Fibroblast of skin of scalp (primary cell): ENCODE results near the gene FAM221A. TPM values are rescaled to one million over a fixed set of nuclear protein-coding genes. Genes with fewer than 3 reads are reported as not detected.
A peak's percentile ranks its signal among the peaks of the same experiment; 100 is the strongest.
"Not testable (repeated sequence)": the region's sequence is repeated elsewhere in the genome, so short reads cannot be mapped to it uniquely, and the experiment has no call there.

Experiments used
- DNase-seq: peaks from one replicate; pipeline ENCODE4 v3.0.0-alpha.2; 2013
- polyA plus RNA-seq, 2 experiments: library from polyadenylated mRNA; unstranded; fragments of 120-200 nt; gene quantifications; one replicate each; pipeline ENCODE4 v1.2.1, GENCODE V29; 2013; ENCODE audit not compliant: insufficient read length in 2 of 2

FAM221A gene
- polyA plus RNA-seq (2013, experiment 1 of 2; ENCODE audit: insufficient read length) = 1.8 TPM
- 1.7 TPM for polyA plus RNA-seq (2013, experiment 2 of 2; ENCODE audit: insufficient read length)

- DNase-seq = peak; percentile 76
These were observed at the start of gene FAM221A for GRCh38 chr7:23679898-23680413. Gene FAM221A (plus strand): TSS chr7:23680199. CDS start chr7:23680219, 20 bp downstream.

- no peak for DNase-seq
These were observed 46.6 kb upstream of the FAM221A start for GRCh38 chr7:23633417-23633816.

- no peak for DNase-seq
These were observed 34.2 kb upstream of the FAM221A start for GRCh38 chr7:23645822-23646221.

GRCh38 chr7:23653942-23654341 is 26.1 kb upstream of the FAM221A start:
- DNase-seq = no peak

- DNase-seq = peak; percentile 12
These were observed 25.5 kb upstream of the FAM221A start for GRCh38 chr7:23654508-23654907.

GRCh38 chr7:23655433-23655832 is 24.6 kb upstream of the FAM221A start:
- DNase-seq = no peak

- no peak for DNase-seq
These were observed 21.1 kb upstream of the FAM221A start for GRCh38 chr7:23658831-23659427.

- DNase-seq = no peak
These were observed 18.6 kb upstream of the FAM221A start for GRCh38 chr7:23661385-23661784.

- DNase-seq = peak; percentile 63
These were observed 17.6 kb upstream of the FAM221A start for GRCh38 chr7:23662124-23662983.

- DNase-seq = no peak
These were observed 17.1 kb upstream of the FAM221A start for GRCh38 chr7:23662984-23663313.

GRCh38 chr7:23664122-23664521 is 15.9 kb upstream of the FAM221A start:
- no peak for DNase-seq

- no peak for DNase-seq
These were observed 8.0 kb upstream of the FAM221A start for GRCh38 chr7:23672033-23672432.

GRCh38 chr7:23680414-23681405 is 711 bp downstream of the FAM221A start:
- peak; percentile 38 for DNase-seq

GRCh38 chr7:23684041-23684440 is 4.0 kb downstream of the FAM221A start:
- DNase-seq = not testable (repeated sequence)

GRCh38 chr7:23685731-23686130 is 5.7 kb downstream of the FAM221A start:
- no peak for DNase-seq

- peak; percentile 18 for DNase-seq
These were observed 7.0 kb downstream of the FAM221A start for GRCh38 chr7:23687011-23687410.

- DNase-seq = no peak
These were observed 9.2 kb downstream of the FAM221A start for GRCh38 chr7:23689165-23689564.

GRCh38 chr7:23691320-23691719 is 11.3 kb downstream of the FAM221A start:
- DNase-seq = peak; percentile 39

GRCh38 chr7:23693224-23693623 is 13.2 kb downstream of the FAM221A start:
- no peak for DNase-seq

- DNase-seq = peak; percentile 61
These were observed 17.0 kb downstream of the FAM221A start for GRCh38 chr7:23696916-23697441.

GRCh38 chr7:23698822-23699221 is 18.8 kb downstream of the FAM221A start:
- DNase-seq = no peak

GRCh38 chr7:23700046-23700445 is 20.0 kb downstream of the FAM221A start:
- no peak for DNase-seq
